ENCODE results near the gene COPZ2.
"Not testable (repeated sequence)": the region's sequence is repeated elsewhere in the genome, so short reads cannot be mapped to it uniquely, and the experiment has no call there.

COPZ2 gene

DNA sequence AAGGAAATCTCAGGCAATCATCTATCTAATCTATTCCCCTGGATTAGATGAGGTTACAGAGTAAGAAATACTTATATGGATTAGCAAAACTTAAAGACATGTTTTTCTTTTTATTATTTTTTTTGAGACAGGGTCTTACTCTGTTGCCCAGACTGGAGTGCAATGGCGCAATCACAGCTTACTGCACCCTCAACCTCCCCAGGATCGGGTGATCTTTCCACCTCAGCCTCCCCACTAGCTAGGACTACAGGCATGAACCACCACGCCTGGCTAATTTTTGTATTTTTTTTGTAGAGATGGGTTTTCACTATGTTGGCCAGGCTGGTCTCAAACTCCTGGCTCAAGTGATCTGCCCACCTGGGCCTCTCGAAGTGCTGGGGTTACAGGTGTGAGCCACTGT is 7.3 kb upstream of the COPZ2 start:
- TF ChIP-seq, protein P1, sequence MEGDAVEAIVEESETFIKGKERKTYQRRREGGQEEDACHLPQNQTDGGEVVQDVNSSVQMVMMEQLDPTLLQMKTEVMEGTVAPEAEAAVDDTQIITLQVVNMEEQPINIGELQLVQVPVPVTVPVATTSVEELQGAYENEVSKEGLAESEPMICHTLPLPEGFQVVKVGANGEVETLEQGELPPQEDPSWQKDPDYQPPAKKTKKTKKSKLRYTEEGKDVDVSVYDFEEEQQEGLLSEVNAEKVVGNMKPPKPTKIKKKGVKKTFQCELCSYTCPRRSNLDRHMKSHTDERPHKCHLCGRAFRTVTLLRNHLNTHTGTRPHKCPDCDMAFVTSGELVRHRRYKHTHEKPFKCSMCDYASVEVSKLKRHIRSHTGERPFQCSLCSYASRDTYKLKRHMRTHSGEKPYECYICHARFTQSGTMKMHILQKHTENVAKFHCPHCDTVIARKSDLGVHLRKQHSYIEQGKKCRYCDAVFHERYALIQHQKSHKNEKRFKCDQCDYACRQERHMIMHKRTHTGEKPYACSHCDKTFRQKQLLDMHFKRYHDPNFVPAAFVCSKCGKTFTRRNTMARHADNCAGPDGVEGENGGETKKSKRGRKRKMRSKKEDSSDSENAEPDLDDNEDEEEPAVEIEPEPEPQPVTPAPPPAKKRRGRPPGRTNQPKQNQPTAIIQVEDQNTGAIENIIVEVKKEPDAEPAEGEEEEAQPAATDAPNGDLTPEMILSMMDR (IDR thresholded peaks at IDR 0.05; ENCODE audit: insufficient read depth, low read length, poor library complexity, severe bottlenecking), result no peak
- Histone ChIP-seq H3K4me3 (replicated peaks; ENCODE audit: low read depth, low read length) (no peak overlapping the region), H3K27me3 (replicated peaks; ENCODE audit: control insufficient read depth, insufficient read depth, low read length) (no peaks in the 10 kb centered on the region), H3K36me3 (ENCODE audit: control insufficient read depth, insufficient read depth, low read length) (no peaks in the 10 kb centered on the region)
- no peak for DNase-seq (ENCODE audit: extremely low read depth, insufficient read length)

DNA sequence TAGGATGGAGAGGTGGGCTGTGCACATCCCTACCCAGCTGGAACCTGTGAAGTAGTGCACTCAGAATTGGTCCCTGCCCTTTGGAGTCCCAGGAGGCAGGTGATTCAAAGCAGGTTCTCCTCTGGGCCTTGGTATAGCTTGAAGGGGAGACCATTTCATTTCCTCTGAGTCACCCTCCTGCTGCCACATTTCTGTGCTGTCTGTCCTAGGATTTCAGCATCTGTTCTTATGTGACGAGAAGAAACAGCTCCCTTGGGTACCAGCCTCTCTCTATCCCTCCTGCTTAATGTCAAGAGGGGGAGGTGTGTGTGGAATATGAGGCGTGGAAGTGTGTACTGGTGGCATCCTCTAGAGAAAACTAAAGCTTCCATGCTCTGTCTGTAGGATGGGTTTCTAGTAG is 5.6 kb upstream of the COPZ2 start:
- Histone ChIP-seq H3K27me3 (replicated peaks; ENCODE audit: control insufficient read depth, insufficient read depth, low read length) (no peaks in the 10 kb centered on the region), H3K36me3 (ENCODE audit: control insufficient read depth, insufficient read depth, low read length) (no peaks in the 10 kb centered on the region), H3K4me3 (replicated peaks; ENCODE audit: low read depth, low read length) (no peak overlapping the region)
- DNase-seq (ENCODE audit: extremely low read depth, insufficient read length), result no peak
- TF ChIP-seq, protein P1 (IDR thresholded peaks at IDR 0.05; ENCODE audit: insufficient read depth, low read length, poor library complexity, severe bottlenecking), result no peak

DNA sequence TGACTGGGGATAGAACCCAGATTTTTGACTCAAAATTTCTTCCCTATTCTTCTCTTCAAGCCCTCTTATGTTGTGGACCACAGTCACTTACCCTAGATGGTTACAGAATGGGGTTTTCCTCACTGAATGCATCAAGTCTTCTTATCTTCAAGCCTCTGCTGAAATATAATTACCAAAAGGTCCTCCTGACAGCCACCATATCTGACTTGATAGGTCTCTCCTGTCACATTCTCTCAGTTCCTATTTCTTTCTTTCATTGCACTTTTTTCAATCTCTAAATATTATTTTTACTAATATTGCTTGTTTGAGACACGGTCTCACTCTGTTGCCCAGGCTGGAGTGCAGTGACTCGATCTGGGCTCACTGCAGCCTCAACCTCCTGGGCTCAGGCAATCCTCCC is 1.1 kb upstream of the COPZ2 start:
- H3K27me3 ChIP-seq (replicated peaks; ENCODE audit: control insufficient read depth, insufficient read depth, low read length), result no peaks in the 10 kb centered on the region; the same call in 1 of the 2 replicates
- H3K36me3 ChIP-seq (ENCODE audit: control insufficient read depth, insufficient read depth, low read length), result no peaks in the 10 kb centered on the region
- no peak for DNase-seq (ENCODE audit: extremely low read depth, insufficient read length)
- no peak overlapping the region for H3K4me3 ChIP-seq (replicated peaks; ENCODE audit: low read depth, low read length)
- TF ChIP-seq, protein P1 (IDR thresholded peaks at IDR 0.05; ENCODE audit: insufficient read depth, low read length, poor library complexity, severe bottlenecking), result no peak

DNA sequence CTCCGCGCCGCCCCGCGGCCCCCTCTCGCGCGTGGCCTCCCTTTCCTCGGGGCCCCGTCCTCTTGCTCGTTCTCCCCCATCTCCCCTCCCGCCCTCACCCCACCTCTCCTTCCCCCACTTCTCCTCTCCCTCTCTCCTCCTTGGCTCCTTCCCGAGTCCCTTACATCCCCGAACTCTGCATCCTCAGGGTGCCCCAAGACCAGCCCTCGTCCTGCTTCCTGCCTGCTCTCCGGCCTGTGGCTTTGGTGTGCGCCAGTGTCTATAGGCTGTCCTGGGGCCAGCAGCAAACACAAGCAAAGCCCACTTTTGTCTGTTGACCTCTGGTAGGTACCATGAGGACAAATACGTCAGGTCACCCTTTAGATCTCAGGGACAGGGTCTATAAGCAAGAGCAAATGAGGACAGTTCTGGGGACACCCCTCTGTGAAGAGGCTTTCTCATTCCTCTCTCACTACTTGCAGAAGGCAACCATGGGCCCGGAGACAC is 284 bp upstream of the COPZ2 start:
- H3K36me3 ChIP-seq (ENCODE audit: control insufficient read depth, insufficient read depth, low read length), result no peaks in the 10 kb centered on the region
- H3K4me3 ChIP-seq (replicated peaks; ENCODE audit: low read depth, low read length), result peak overlapping the region; percentile 31
- TF ChIP-seq, protein P1 (IDR thresholded peaks at IDR 0.05; ENCODE audit: insufficient read depth, low read length, poor library complexity, severe bottlenecking), result no peak
- no peaks in the 10 kb centered on the region; the same call in 1 of the 2 replicates for H3K27me3 ChIP-seq (replicated peaks; ENCODE audit: control insufficient read depth, insufficient read depth, low read length)
- no peak for DNase-seq (ENCODE audit: extremely low read depth, insufficient read length)

DNA sequence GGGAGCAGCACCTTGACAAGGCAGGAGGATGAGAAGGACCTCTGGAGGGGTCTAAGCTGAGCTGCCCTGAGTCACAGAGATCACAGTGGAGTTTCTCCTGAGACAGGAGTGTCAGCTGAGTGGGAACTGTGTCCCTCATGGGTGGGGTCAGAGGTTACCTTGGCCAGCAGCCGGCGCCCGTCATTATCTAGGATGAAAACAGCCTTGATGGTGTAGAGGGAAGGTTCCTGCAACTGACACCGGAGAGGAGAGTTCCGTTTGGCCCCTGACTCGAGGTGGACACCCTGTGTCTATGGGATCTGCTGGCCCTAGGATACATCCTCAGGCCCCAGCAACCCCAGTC is 933 bp downstream of the COPZ2 start:
- no peak overlapping the region; the same call in 1 of the 2 replicates for H3K4me3 ChIP-seq (replicated peaks; ENCODE audit: low read depth, low read length)
- H3K36me3 ChIP-seq (ENCODE audit: control insufficient read depth, insufficient read depth, low read length), result no peaks in the 10 kb centered on the region
- TF ChIP-seq, protein P1 (IDR thresholded peaks at IDR 0.05; ENCODE audit: insufficient read depth, low read length, poor library complexity, severe bottlenecking), result no peak
- no peak for DNase-seq (ENCODE audit: extremely low read depth, insufficient read length)
- H3K27me3 ChIP-seq (replicated peaks; ENCODE audit: control insufficient read depth, insufficient read depth, low read length), result no peaks in the 10 kb centered on the region; the same call in 1 of the 2 replicates

DNA sequence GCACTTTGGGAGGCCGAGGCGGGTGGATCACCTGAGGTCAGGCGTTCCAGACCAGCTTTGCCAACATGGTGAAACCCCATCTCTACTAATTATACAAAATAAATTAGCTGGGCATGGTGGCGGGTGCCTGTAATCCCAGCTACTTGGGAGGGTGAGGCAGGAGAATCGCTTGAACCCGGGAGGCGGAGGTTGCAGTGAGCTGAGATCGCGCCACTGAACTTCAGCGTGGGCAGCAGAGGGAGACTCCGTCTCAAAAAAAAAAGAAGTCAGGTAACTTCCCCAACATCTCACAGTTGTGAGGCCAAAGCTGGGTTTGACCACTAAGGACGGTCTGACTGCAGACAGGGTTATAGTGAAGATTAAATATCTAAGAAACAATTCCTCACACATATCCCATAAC is 2.9 kb downstream of the COPZ2 start:
- not testable (repeated sequence) for DNase-seq (ENCODE audit: extremely low read depth, insufficient read length); H3K27me3 ChIP-seq (replicated peaks; ENCODE audit: control insufficient read depth, insufficient read depth, low read length); H3K36me3 ChIP-seq (ENCODE audit: control insufficient read depth, insufficient read depth, low read length); H3K4me3 ChIP-seq (replicated peaks; ENCODE audit: low read depth, low read length)

All from GM06990 (cell line).